ENCODE results near the gene CCNY.

DNA sequence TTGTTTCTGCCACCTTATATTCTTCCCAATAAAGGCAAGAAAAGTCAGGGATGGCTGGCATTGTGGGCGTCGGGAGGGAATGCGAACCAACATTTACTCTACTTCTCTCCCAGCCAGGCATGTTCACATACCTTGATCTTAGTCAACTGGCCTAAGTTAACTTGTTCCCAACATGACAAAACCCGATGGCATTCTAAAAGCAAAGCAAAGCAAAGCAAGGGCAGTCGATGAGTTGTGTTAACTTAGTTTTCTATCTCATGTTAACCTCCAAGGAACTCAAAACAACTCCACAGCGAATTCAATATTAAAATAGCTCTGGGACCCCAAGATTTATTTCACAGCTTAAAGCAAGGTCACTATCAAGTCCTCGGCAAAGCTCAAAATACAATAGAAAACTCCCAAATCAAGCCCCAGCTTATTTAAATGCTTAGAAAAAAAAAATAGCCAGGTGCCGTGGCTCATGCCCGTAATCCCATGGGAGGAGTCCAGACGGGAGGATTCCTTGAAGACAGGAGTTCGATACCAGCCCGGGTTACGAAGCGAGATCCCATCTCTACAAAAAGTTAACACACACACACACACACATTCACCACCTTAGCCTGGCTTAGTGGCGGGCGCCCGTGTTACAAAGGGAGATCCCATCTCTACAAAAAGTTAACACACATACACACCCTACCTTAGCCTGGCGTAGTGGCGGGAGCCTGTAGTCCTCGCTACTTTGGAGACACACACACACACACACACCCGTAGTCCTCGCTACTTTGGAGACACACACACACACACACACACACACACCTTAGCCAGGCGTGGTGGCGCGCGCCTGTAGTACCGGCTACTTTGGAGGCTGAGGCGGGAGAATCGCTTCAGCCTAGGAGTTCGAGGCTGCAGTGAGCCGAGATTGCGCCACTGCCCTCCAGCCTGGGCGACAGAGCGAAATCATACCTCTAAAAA lies 901 bp upstream of the CCNY start:
- TF ChIP-seq ELF4 (CRISPR knock-in tag; IDR thresholded peaks at IDR 0.05; ENCODE audit: low read depth): no peak
- TF ChIP-seq, protein P1, sequence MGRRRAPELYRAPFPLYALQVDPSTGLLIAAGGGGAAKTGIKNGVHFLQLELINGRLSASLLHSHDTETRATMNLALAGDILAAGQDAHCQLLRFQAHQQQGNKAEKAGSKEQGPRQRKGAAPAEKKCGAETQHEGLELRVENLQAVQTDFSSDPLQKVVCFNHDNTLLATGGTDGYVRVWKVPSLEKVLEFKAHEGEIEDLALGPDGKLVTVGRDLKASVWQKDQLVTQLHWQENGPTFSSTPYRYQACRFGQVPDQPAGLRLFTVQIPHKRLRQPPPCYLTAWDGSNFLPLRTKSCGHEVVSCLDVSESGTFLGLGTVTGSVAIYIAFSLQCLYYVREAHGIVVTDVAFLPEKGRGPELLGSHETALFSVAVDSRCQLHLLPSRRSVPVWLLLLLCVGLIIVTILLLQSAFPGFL (CRISPR knock-in tag; IDR thresholded peaks at IDR 0.05; ENCODE audit: borderline replicate concordance): no peak
- TF ChIP-seq, protein P2, sequence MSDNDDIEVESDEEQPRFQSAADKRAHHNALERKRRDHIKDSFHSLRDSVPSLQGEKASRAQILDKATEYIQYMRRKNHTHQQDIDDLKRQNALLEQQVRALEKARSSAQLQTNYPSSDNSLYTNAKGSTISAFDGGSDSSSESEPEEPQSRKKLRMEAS (CRISPR knock-in tag; IDR thresholded peaks at IDR 0.05): no peak
- TF ChIP-seq, protein P3, sequence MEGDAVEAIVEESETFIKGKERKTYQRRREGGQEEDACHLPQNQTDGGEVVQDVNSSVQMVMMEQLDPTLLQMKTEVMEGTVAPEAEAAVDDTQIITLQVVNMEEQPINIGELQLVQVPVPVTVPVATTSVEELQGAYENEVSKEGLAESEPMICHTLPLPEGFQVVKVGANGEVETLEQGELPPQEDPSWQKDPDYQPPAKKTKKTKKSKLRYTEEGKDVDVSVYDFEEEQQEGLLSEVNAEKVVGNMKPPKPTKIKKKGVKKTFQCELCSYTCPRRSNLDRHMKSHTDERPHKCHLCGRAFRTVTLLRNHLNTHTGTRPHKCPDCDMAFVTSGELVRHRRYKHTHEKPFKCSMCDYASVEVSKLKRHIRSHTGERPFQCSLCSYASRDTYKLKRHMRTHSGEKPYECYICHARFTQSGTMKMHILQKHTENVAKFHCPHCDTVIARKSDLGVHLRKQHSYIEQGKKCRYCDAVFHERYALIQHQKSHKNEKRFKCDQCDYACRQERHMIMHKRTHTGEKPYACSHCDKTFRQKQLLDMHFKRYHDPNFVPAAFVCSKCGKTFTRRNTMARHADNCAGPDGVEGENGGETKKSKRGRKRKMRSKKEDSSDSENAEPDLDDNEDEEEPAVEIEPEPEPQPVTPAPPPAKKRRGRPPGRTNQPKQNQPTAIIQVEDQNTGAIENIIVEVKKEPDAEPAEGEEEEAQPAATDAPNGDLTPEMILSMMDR (IDR thresholded peaks at IDR 0.05): no peak
- TF ChIP-seq, protein P4, sequence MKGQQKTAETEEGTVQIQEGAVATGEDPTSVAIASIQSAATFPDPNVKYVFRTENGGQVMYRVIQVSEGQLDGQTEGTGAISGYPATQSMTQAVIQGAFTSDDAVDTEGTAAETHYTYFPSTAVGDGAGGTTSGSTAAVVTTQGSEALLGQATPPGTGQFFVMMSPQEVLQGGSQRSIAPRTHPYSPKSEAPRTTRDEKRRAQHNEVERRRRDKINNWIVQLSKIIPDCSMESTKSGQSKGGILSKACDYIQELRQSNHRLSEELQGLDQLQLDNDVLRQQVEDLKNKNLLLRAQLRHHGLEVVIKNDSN (CRISPR knock-in tag; IDR thresholded peaks at IDR 0.05): no peak

All from WTC11 (cell line).